ENCODE measurements around the gene SMC4.

DNA sequence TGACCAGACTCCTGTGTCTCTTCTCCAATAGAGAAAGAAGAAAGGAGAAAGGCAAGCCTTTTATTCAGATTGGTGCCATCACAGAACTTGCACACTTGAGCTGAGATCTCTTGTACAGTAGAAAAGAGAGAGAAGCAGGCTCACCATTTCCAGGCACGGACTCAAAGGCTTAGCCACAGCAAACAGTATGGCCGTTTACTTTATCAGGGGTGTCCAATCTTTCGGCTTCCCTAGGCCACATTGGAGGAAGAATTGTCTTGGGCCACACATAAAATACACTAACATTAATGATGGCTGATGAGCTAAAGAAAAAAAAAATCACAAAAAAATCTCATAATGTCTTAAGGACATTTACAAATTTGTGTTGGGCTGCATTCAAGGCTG is 5.4 kb upstream of the SMC4 start:
- TF ChIP-seq EZH2 (IDR thresholded peaks at IDR 0.05; ENCODE audit: borderline replicate concordance, control insufficient read depth, low read depth, low read length): no peak
- TF ChIP-seq CHD2 (IDR thresholded peaks at IDR 0.05; ENCODE audit: borderline replicate concordance, low read depth, low read length): no peak
- TF ChIP-seq CTCF (IDR thresholded peaks at IDR 0.05 in 2 of 3, conservative IDR thresholded peaks at IDR 0.05 in 1 of 3; ENCODE audit: control insufficient read depth in 2 of 3, extremely low read depth in 1 of 3, insufficient read depth in 1 of 3, low read depth in 3 of 3, low read length in 3 of 3): no peak
- TF ChIP-seq ZNF384 (IDR thresholded peaks at IDR 0.05; ENCODE audit: borderline replicate concordance, low read depth, low read length): no peak
- no peak for TF ChIP-seq CEBPB (IDR thresholded peaks at IDR 0.05; ENCODE audit: borderline replicate concordance in 1 of 2, low read depth in 2 of 2, low read length in 2 of 2)
- no peak for TF ChIP-seq REST (IDR thresholded peaks at IDR 0.05; ENCODE audit: low read depth, low read length)
- TF ChIP-seq MXI1 (IDR thresholded peaks at IDR 0.05; ENCODE audit: low read depth, low read length): no peak
- TF ChIP-seq TAF1 (IDR thresholded peaks at IDR 0.05; ENCODE audit: borderline replicate concordance, low read depth, low read length): no peak

Data from GM12878 (cell line).